Stimulated activated CD4-positive, alpha-beta T cell treated with anti-CD3 and anti-CD28 coated beads, TNF-alpha, amount 100 ng/mL, for 1 hour (primary cell): ENCODE measurements around the gene VWF.
"Not testable (repeated sequence)": the region's sequence is repeated elsewhere in the genome, so short reads cannot be mapped to it uniquely, and the experiment has no call there.

Source experiments
- DNase-seq, 3 donors: peaks; one replicate each; pipeline ENCODE4 v3.0.0-alpha.2; 2020; ENCODE audit warnings: low read depth in 3 of 3, low spot score in 1 of 3

Gene VWF

DNA sequence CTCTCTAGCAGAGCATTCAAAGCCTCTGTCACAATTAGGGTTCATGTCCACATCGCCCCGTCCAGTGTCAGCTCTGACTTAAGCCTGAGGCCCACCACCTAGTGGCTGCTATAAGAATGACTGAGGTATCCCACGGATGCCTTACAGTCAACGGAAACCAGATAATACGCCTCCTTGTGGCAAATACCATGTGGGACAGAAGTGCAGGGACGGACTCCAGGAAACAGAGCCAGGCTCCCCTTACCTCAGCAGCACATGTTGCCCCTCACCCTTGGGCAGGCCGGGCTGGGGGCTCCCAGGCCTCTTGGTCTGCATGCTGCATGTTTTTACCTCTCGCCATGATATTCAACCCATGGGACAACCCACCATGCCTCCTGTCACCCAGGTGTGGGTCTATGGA is 86.3 kb downstream of the VWF start:
- DNase-seq: no peak

DNA sequence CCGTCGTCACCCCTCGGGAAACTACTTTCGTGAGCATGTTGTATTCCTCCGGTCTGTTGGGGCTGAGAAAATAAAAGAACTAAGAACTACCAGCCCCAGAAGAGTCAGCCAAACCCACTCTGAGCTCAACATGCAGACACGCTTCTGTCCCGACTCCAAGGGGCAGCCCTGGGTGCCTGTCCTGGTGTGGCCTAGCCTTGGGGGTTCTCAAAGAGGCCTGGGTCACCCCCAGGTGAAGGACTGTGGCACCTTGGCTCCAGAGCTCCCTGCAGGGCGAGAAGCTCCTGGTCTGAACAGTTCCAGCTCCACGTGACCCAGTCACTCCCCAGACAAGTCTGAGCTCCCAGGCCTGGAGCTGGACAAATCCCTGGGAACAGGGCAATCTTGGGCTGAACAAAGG is 87.0 kb downstream of the VWF start:
- no peak for DNase-seq

DNA sequence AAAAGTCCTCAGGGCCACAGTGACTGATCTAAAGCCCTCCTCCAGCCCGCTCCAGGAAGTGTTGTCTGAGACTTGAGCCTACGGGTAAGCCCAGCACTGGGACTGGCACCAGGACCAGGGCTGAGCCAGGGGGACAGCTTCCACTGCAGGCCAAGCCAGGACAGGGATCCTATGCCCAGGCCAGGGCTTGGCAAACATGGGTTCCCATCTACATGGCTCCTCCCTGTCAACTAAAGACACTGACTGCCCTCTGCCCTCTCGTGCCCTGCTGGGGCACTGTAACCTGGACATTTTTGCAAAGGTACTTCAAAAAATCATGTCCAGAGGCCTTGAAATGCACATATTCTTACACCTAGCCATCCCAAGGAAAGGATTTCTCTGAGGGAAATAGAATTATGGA is 88.0 kb downstream of the VWF start:
- DNase-seq: no peak

- DNase-seq: no peak
Observed at GRCh38 chr12:6034596-6034995, 89.9 kb downstream of the VWF start.

DNA sequence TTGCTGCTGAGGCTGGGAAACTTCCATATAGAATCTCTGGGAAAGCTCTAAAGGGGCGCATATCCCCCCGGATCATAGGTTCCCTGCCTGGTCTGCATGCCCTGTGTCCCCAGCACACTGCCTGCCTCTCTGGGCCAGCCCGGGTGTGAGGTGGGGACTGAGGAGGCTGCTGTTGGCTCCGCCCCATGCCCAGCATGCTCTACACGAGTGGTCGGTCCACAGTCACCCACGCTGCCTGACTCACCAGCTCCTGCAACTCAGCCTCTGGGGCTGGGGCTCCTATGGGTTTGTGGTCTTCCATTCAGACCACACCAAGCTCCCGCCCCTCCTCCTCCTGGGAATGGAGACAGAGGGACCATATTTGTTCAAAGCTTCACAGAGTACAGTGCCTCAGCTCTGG is 90.9 kb downstream of the VWF start:
- no peak for DNase-seq

GRCh38 chr12:6032726-6033125 is 91.7 kb downstream of the VWF start:
- DNase-seq: no peak

DNA sequence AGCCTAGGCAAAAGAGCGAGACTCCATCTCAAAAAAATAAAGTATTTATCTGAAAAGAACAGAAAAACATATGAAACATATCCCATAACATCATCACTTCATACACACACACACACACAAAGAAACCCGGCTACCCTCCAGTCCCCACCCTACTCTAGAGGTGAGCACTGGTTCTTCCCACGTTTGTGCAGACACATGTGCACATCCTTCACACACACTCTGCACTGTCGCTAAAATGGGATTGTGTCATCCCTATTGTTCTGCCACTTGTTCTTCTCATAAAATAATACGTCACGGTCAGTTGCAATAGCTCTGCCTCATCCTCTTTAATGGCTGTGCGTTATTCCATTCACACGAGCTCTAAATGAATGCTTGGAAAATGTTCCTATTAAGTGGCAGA is 93.5 kb downstream of the VWF start:
- DNase-seq: no peak

DNA sequence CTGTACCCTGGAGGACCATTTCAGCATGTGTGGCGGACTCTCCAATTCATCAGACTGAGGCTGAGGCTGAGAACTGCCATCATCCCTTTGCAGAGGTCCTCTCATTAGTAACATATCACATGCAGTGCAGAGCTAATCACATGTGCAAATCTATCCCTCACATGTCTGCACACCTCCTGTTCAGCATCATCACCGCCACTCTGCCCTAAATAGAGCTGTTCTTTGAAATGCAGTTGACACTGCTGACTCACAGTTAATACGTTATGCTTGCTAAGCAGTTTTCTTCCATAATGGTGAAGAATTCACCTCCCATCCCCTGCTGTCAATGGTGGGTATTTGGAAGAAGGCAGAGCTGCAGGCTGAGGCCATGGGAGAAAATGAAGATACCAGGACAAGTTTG is 94.4 kb downstream of the VWF start:
- no peak for DNase-seq

DNA sequence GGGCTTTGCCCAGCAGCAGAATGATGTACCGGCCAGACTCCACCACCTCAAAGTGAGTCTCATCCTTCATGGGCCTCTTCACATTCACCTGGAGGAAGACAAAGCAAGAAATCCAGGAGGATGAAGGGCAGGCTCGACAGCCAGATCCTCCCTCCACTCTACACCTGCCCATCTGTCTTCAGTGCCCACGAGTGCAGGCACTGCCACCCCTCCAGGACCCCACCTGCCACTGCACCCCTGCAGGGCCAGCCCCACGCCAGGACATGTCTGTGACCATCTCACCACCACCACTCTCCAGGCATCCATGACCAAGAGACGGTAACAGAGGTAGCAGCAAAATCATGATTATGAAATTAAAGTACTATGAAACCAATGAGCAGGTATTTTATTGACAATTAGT is 95.1 kb downstream of the VWF start:
- no peak for DNase-seq

- no peak for DNase-seq
Observed at GRCh38 chr12:6026998-6027397, 97.5 kb downstream of the VWF start.

- DNase-seq: not testable (repeated sequence)
Observed at GRCh38 chr12:6025703-6026298, 98.7 kb downstream of the VWF start.

DNA sequence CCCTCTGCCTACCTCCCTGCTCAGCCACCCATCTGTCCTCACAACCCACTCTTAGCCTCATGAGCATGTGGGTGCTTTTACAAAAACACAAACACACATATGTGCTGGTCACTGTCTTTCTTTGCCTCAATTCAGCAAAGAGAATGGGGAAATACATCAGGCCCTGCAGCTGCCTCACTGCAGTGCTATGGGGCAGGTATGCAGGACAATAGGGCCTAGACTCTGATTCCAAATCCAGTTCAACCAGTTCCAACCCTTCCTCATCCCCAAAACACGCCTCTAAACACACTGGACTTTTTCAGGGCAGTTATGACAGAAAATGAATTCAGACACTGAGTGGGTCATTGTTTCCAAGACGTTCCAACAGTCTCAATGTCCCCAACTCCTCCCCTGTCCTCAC is 100.4 kb downstream of the VWF start:
- DNase-seq: not testable (repeated sequence)

DNA sequence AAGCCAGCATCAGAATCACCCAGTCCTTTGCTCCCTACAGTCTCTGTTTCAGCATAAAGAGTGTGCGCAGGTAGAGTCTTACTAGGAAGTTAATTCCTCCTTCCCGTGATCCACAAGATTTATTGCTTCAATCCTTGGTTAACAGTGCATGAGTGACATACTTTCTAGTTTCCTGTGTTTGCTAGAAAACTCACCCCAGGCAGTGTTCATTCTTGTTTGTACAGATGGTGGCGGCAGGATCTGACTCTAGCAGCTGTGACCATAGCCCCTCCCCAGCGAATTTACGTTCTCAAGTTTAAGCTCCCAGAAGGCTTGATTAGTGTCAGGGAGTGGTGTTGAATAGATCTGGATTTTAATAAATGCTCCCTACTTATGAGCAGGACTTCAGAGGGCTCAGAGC is 103.5 kb downstream of the VWF start:
- no peak for DNase-seq

- not testable (repeated sequence) for DNase-seq
Observed at GRCh38 chr12:6020511-6020910, 104.0 kb downstream of the VWF start.

- DNase-seq: not testable (repeated sequence)
Observed at GRCh38 chr12:6019256-6019655, 105.2 kb downstream of the VWF start.

GRCh38 chr12:6018265-6018664 is 106.2 kb downstream of the VWF start:
- no peak for DNase-seq

- DNase-seq: no peak
Observed at GRCh38 chr12:6016756-6017155, 107.7 kb downstream of the VWF start.

GRCh38 chr12:6016004-6016403 is 108.5 kb downstream of the VWF start:
- DNase-seq: not testable (repeated sequence)

DNA sequence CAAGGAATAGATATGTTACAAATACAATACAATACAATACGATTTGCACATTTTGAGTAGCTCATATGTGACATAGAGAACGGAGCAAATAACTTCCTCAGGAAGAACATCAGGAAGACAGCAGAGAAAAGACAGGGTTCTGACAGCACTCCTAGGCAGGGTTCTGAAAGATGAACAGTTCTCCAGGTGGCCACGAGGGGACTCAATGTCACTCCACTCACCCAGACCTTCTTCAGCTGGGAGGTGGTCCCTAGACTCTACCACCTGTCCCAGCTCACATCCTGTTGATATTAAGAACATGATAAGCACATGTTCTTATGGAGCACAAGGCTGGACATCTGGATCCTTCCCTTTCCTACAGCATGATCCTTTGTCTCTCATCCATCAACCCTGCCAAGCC is 109.2 kb downstream of the VWF start:
- DNase-seq: not testable (repeated sequence)

DNA sequence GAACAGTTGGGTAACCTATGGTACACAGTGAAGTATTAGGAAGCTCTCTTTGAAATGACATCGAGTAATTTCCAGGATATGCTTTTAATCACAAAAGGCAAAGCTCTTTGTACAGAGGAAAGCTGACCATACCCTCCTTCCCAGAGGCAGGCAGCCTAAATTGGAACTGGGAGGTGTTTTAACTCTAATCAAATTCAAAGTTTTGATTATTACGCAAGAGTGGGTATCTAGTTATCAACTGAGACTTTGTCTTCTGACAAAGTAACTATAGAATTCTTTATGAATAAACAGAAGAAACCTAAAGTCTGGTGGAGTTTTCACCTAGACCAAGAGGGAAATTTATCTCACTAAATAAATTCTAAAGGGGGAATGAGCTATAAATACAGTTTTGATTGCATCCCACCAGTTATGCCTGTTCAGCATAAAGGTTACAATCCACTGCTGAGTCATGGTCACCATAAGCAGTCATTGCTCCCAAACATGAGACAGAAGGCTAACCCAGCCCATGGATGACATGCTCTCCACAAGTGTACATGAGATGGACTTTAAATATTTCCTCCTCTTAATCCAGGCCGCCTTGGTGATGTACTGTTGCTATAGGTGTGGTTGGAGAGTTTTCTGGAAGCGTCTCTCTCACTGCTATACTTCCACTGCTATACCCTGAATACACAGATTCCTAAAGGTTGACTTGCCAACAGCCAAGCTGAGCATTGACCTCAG is 113.7 kb downstream of the VWF start:
- not testable (repeated sequence) for DNase-seq

DNA sequence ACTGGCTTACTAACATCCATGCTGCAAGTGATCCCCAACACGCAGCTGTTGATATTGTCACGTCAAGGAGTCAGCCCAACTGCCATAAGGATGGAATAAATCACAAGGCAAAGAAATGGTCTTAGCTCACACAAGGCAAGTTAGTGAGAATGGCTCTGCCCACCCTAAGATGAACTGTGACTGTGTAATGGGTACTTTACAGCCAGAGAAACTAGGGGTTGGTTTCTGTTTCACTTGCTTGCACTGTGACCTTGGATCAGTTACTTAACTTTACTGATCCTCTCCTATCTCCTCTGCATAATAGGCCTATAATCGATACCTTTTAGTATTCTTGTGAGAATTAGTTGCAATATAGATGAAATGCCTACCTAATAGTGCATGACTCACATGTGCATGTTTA is 127.2 kb downstream of the VWF start:
- no peak for DNase-seq

GRCh38 chr12:5996459-5996858 is 128.0 kb downstream of the VWF start:
- DNase-seq: no peak

- no peak for DNase-seq
Observed at GRCh38 chr12:5989621-5990020, 134.8 kb downstream of the VWF start.
